Measurements from ENCODE around the gene ADIPOR1. TPM values are rescaled to one million over a fixed set of nuclear protein-coding genes. Genes with fewer than 3 reads are reported as not detected.

Gene ADIPOR1
- total and polyA plus RNA-seq, 10 donors = 34.0 to 167 (median 98.2) TPM

GRCh38 chr1:202954057-202954745, 3.9 kb downstream of the ADIPOR1 start:
- peaks cover 31 to 79% (median 68%) of the 10 kb centered on the region in 6 donors for H3K4me1 ChIP-seq
- WGBS, 5 donors = 62 to 73% (median 64%) methylated on average over 6 of the region's 6 CpGs
- H3K27ac ChIP-seq = peak overlapping the region in 4 of 8 donors; percentile 45 to 90 (median 86)
- peaks cover 0 to 34% (median 19%) of the 10 kb centered on the region in 6 donors for H3K36me3 ChIP-seq
- no peaks in the 10 kb centered on the region for H3K9me3 ChIP-seq
- no peak for DNase-seq
- H3K4me3 ChIP-seq = peak overlapping the region in 1 of 8 donors; percentile 7
- intact Hi-C loops (cut with DNase I; ENCODE audit: low total_unique reads) = no loop called here
- no peaks in the 10 kb centered on the region for H3K27me3 ChIP-seq (replicated peaks in 1 of 7)
- TF ChIP-seq POLR2A (IDR thresholded peaks at IDR 0.05) = no peak
- no peak for TF ChIP-seq CTCF (IDR thresholded peaks at IDR 0.05 in 8 of 11, conservative IDR thresholded peaks at IDR 0.05 in 3 of 11)
- no peak for TF ChIP-seq POLR2AphosphoS5 (IDR thresholded peaks at IDR 0.05)

GRCh38 chr1:202953392-202953791, 4.7 kb downstream of the ADIPOR1 start:
- no peak for TF ChIP-seq CTCF (IDR thresholded peaks at IDR 0.05 in 8 of 11, conservative IDR thresholded peaks at IDR 0.05 in 3 of 11)
- TF ChIP-seq POLR2A (IDR thresholded peaks at IDR 0.05) = no peak
- no peak for TF ChIP-seq POLR2AphosphoS5 (IDR thresholded peaks at IDR 0.05)
- DNase-seq = no peak
- H3K36me3 ChIP-seq = peaks cover 0 to 42% (median 27%) of the 10 kb centered on the region in 6 donors
- H3K27me3 ChIP-seq (replicated peaks in 1 of 7) = no peaks in the 10 kb centered on the region
- H3K4me3 ChIP-seq = peak overlapping the region in 1 of 8 donors; percentile 51
- peak overlapping the region in 7 of 8 donors; percentile 45 to 90 (median 80) for H3K27ac ChIP-seq
- intact Hi-C loops (cut with DNase I; ENCODE audit: low total_unique reads) = no loop called here
- H3K4me1 ChIP-seq = peaks cover 31 to 71% (median 62%) of the 10 kb centered on the region in 6 donors
- H3K9me3 ChIP-seq = no peaks in the 10 kb centered on the region

- TF ChIP-seq POLR2AphosphoS5 (IDR thresholded peaks at IDR 0.05) (peak in 1 of 3 donors; percentile 78), CTCF (IDR thresholded peaks at IDR 0.05 in 8 of 11, conservative IDR thresholded peaks at IDR 0.05 in 3 of 11) (no peak), POLR2A (IDR thresholded peaks at IDR 0.05) (no peak)
- Histone ChIP-seq H3K4me1 (peaks cover 31 to 70% (median 61%) of the 10 kb centered on the region in 6 donors), H3K4me3 (peak overlapping the region in 1 of 8 donors; percentile 51), H3K27me3 (replicated peaks in 1 of 7) (no peaks in the 10 kb centered on the region), H3K36me3 (peaks cover 0 to 47% (median 32%) of the 10 kb centered on the region in 6 donors), H3K27ac (peak overlapping the region; percentile 20 to 90 (median 78)), H3K9me3 (no peaks in the 10 kb centered on the region)
- WGBS, 5 donors = 11 to 18% (median 16%) methylated on average over 4 of the region's 4 CpGs
- intact Hi-C loops (cut with DNase I; ENCODE audit: low total_unique reads) = no loop called here
- no peak for DNase-seq
These were observed 5.3 kb downstream of the ADIPOR1 start for GRCh38 chr1:202952818-202953217.

DNA sequence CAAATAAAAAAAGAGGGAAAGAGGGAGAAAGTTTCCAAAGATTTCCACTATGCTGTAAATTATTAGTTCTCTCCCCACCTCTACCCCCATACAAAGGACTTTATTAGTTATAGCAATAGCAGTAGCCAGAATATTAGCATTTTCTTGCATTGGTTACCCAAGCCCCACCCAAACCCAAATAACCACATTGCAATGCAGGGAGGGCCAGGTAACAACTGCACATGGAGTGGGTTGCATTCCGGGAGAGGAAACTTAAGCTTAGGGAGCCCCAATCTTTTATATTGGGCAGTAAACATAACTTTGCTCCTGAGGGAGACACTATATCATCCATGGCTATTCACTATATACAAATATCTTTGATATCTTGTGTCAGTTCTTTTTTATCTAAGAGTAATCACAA, 6.0 kb downstream of the ADIPOR1 start:
- H3K27ac ChIP-seq = peak overlapping the region in 7 of 8 donors; percentile 62 to 90 (median 80)
- TF ChIP-seq CTCF (IDR thresholded peaks at IDR 0.05 in 8 of 11, conservative IDR thresholded peaks at IDR 0.05 in 3 of 11) (no peak), POLR2AphosphoS5 (IDR thresholded peaks at IDR 0.05) (no peak), POLR2A (IDR thresholded peaks at IDR 0.05) (no peak)
- peaks cover 0 to 55% (median 39%) of the 10 kb centered on the region in 6 donors for H3K36me3 ChIP-seq
- intact Hi-C loops (cut with DNase I; ENCODE audit: low total_unique reads) = no loop called here
- no peaks in the 10 kb centered on the region for H3K27me3 ChIP-seq (replicated peaks in 1 of 7)
- H3K4me1 ChIP-seq = peaks cover 26 to 64% (median 57%) of the 10 kb centered on the region in 6 donors
- H3K9me3 ChIP-seq = no peaks in the 10 kb centered on the region
- peak overlapping the region in 1 of 8 donors; percentile 51 for H3K4me3 ChIP-seq
- DNase-seq = no peak
- 84 to 100% (median 88%) methylated on average over 1 of the region's 1 CpG for WGBS, 5 donors

All from spleen (tissue), 11 donors.